Progenitor cell of endocrine pancreas (in vitro differentiated cells): Measurements from ENCODE around the gene ADRA2C. TPM values are rescaled to one million over a fixed set of nuclear protein-coding genes. Genes with fewer than 3 reads are reported as not detected.

Source experiments
- DNase-seq: peaks from one replicate; pipeline ENCODE4 v3.0.0; 2021; ENCODE audit warnings: low spot score; ENCODE audit not compliant: unreplicated experiment
- H3K27ac Mint-ChIP-seq: 2 replicates; pipeline ENCODE4 v1.8.0; 2021; ENCODE audit warnings: mild to moderate bottlenecking, moderate library complexity, mixed read lengths
- H3K27me3 Mint-ChIP-seq: 2 replicates; pipeline ENCODE4 v1.8.0; 2021; ENCODE audit warnings: mixed read lengths
- H3K36me3 Mint-ChIP-seq: 2 replicates; pipeline ENCODE4 v1.8.0; 2022; ENCODE audit warnings: mixed read lengths; ENCODE audit not compliant: insufficient read depth
- H3K4me1 Mint-ChIP-seq: 2 replicates; pipeline ENCODE4 v1.8.0; 2021; ENCODE audit warnings: low read depth, mixed read lengths
- H3K4me3 Mint-ChIP-seq: 2 replicates; pipeline ENCODE4 v1.8.0; 2021; ENCODE audit warnings: low read depth, mild to moderate bottlenecking, moderate library complexity, mixed read lengths
- H3K9me3 Mint-ChIP-seq: 2 replicates; pipeline ENCODE4 v1.8.0; 2021; ENCODE audit warnings: low read depth, mixed read lengths
- CTCF ChIP-seq: fragments of 200-600 bp; sonication (generic); IDR thresholded peaks from one replicate; pipeline ENCODE4 v1.5.0; 2021; ENCODE audit warnings: antibody characterized with exemption, mild to moderate bottlenecking; ENCODE audit not compliant: unreplicated experiment
- total RNA-seq: library from RNA; stranded (reverse); gene quantifications from 2 replicates; pipeline ENCODE4 v1.2.1, GENCODE V29; 2021

The ADRA2C gene
- total RNA-seq, 1 donor from 2014 or later, result 3.0 TPM

GRCh38 chr4:3746701-3747580 is 19.2 kb upstream of the ADRA2C start:
- peaks cover 3% of the 10 kb centered on the region for H3K9me3 Mint-ChIP-seq
- H3K27me3 Mint-ChIP-seq, result peaks cover 58% of the 10 kb centered on the region
- H3K27ac Mint-ChIP-seq, result no peak overlapping the region
- H3K4me1 Mint-ChIP-seq, result peaks cover 17% of the 10 kb centered on the region
- no peak overlapping the region for H3K4me3 Mint-ChIP-seq
- H3K36me3 Mint-ChIP-seq, result no peaks in the 10 kb centered on the region
- no peak for DNase-seq
- no peak for TF ChIP-seq CTCF

DNA sequence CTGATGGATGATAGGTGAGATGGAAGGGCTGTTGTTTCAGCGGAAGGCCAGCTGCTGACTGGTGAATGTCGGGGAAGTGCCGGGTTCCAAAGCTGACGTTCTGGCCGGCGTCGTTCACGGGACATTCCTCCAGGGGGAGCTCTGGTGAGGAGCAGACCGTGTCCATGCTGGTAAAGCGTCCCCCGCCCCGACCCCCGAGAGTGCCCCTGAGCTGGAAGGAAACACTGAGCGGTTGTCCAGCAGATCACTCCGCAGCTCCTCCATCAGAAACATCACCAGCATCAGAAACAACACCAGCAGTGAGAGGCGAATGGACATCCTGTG is 18.6 kb upstream of the ADRA2C start:
- Mint-ChIP-seq H3K9me3 (no peaks in the 10 kb centered on the region), H3K27me3 (peaks cover 58% of the 10 kb centered on the region), H3K27ac (no peak overlapping the region), H3K4me3 (no peak overlapping the region), H3K36me3 (no peaks in the 10 kb centered on the region), H3K4me1 (peaks cover 17% of the 10 kb centered on the region)
- peak; percentile 60 for TF ChIP-seq CTCF
- peak; percentile 43 for DNase-seq

- Mint-ChIP-seq H3K9me3 (no peaks in the 10 kb centered on the region), H3K36me3 (no peaks in the 10 kb centered on the region), H3K27ac (no peak overlapping the region), H3K4me1 (peaks cover 17% of the 10 kb centered on the region), H3K4me3 (no peak overlapping the region), H3K27me3 (peaks cover 58% of the 10 kb centered on the region)
- no peak for DNase-seq
- no peak for TF ChIP-seq CTCF
These were observed 17.9 kb upstream of the ADRA2C start for GRCh38 chr4:3748136-3748898.

- Mint-ChIP-seq H3K4me3 (no peak overlapping the region), H3K9me3 (no peaks in the 10 kb centered on the region), H3K36me3 (no peaks in the 10 kb centered on the region), H3K27me3 (peaks cover 57% of the 10 kb centered on the region), H3K4me1 (peaks cover 17% of the 10 kb centered on the region), H3K27ac (no peak overlapping the region)
- DNase-seq, result no peak
- TF ChIP-seq CTCF, result no peak
These were observed 17.1 kb upstream of the ADRA2C start for GRCh38 chr4:3749081-3749480.

GRCh38 chr4:3750334-3750733 is 15.9 kb upstream of the ADRA2C start:
- H3K36me3 Mint-ChIP-seq, result no peaks in the 10 kb centered on the region

More at GRCh38 chr4:3750334-3750733, 15.9 kb upstream of the ADRA2C start:
- no peak for TF ChIP-seq CTCF
- no peak for DNase-seq
- Mint-ChIP-seq H3K4me3 (no peak overlapping the region), H3K4me1 (peaks cover 9% of the 10 kb centered on the region), H3K27me3 (peaks cover 59% of the 10 kb centered on the region), H3K27ac (no peak overlapping the region), H3K9me3 (no peaks in the 10 kb centered on the region)
